ENCODE data around the gene PGC.

Gene PGC

DNA sequence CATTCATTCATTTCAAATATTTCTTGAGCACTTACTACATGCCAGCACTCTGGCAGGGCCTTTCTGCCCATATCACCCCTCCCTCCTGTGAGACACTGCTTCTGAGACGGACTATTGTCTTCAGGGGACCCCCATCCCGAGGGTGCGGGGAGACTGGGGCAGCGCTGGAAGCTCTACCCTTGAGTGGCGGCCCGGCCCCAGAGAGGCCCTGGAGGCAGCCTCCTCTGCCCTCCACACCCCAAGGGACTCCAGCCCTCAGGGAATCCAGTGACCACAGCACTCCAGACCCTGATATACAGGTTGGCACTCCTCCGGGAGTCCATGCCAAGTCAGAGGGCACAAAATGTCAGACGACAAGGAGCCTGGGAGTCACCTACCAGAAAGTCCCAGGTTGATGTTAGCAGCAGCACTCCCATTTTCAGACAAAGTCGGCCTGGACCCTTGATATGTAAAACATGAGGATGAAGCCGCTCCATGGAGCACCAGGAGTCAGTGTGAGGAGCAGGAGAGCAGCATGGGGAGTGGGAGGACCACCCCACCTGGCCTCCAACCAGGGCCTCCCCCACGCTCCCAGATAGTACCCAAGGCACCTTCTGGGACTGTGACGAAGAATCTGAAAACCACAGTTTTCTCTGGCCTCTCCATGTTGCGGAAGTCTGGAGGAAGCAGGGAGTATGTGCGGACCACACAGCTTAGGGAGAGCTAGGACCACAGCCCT lies 32.5 kb downstream of the PGC start:
- Histone ChIP-seq H3K4me1 (ENCODE audit: control insufficient read depth, low read depth, low read length) (no peaks in the 10 kb centered on the region), H3K4me3 (ENCODE audit: low read length) (no peak overlapping the region), H3K9ac (ENCODE audit: low read length) (no peak overlapping the region), H3K36me3 (ENCODE audit: control insufficient read depth, low read depth, low read length) (no peaks in the 10 kb centered on the region), H3K27ac (ENCODE audit: low read length) (no peak overlapping the region), H3K27me3 (ENCODE audit: control insufficient read depth, insufficient read depth, low read length) (no peaks in the 10 kb centered on the region), H3K9me3 (ENCODE audit: control insufficient read depth, low read depth, low read length) (no peaks in the 10 kb centered on the region)

DNA sequence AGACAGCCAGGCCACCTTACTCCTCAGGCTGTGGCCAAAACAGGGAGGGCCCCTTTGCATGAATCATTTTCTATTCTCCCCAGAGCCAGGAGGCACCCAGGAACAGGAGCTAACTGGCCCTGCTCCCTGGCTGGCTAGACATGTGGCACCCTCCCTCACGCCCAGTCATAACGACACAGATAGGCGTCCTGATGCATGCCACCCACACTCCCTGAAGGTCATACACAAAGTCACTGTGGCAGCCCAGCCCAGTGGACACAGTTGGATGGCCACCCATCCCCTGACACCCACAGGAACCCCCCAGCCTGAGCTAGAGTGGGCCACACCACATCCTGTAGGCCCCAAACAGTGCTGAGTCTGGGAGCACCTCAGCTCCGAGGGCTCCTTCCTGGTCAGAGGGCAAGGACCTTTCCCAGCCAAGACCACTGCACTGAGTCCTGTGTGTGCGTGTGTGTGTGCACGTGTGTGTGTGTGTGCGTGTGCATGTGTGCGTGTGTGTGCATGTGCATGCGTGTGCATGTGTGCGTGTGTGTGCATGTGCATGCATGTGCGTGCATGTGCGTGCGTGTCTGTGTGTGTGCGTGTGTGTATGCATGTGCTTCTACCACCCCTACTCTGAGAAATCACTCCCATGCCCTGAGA lies 33.4 kb downstream of the PGC start:
- no peaks in the 10 kb centered on the region for H3K4me1 ChIP-seq (ENCODE audit: control insufficient read depth, low read depth, low read length)
- no peaks in the 10 kb centered on the region for H3K36me3 ChIP-seq (ENCODE audit: control insufficient read depth, low read depth, low read length)
- no peak overlapping the region for H3K9ac ChIP-seq (ENCODE audit: low read length)
- H3K9me3 ChIP-seq (ENCODE audit: control insufficient read depth, low read depth, low read length) = no peaks in the 10 kb centered on the region
- no peak overlapping the region for H3K4me3 ChIP-seq (ENCODE audit: low read length)
- H3K27me3 ChIP-seq (ENCODE audit: control insufficient read depth, insufficient read depth, low read length) = no peaks in the 10 kb centered on the region
- no peak overlapping the region for H3K27ac ChIP-seq (ENCODE audit: low read length)

DNA sequence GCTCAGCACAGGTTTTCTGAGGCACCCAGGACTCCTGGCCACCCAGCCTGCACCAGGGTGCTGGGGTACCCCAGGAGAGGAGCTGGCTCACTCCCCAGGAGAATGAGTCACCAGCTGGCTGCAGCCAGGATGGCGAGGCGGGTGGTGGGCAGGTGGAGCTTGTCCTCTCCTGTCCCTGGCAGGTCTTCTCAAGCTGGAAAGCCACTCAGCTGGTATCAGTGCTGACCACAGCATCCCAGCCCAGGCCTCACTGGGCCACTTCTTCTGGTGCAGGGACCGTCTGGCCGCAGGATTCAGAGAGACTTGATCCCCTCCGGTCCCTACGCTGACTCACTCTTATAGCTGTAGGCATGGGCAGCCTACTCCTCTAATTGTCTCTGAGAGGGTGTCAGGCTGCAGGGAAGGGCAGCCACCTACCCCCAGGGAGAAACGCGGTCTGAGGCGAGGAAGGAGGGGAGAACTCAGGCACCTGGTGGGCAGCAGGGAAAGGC lies 34.0 kb downstream of the PGC start:
- Histone ChIP-seq H3K9ac (ENCODE audit: low read length) (no peak overlapping the region), H3K36me3 (ENCODE audit: control insufficient read depth, low read depth, low read length) (no peaks in the 10 kb centered on the region), H3K27me3 (ENCODE audit: control insufficient read depth, insufficient read depth, low read length) (no peaks in the 10 kb centered on the region), H3K27ac (ENCODE audit: low read length) (no peak overlapping the region), H3K4me3 (ENCODE audit: low read length) (no peak overlapping the region), H3K9me3 (ENCODE audit: control insufficient read depth, low read depth, low read length) (no peaks in the 10 kb centered on the region), H3K4me1 (ENCODE audit: control insufficient read depth, low read depth, low read length) (no peaks in the 10 kb centered on the region)

DNA sequence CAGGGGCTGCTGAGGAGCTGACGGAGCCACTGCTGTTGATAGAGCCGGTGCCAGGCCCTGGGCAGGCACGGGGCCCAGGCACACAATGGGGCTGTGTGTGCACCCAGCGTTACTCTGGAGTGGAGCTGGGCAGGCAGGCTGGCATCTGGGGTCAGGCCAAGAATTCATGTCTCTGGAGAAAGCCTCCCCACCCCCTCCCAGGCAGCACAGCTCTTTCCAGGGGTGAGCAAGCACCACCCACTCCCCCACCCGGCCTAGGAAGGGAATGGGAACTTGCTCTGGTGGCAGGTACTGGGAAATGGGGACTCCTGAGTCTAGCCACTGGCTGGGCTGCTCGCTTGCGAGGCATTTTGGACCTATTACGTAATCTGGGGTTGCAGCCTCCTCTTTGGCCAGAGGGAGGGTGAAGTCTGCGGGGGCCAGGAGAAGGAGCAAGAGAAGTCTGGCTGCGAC lies 34.5 kb downstream of the PGC start:
- no peaks in the 10 kb centered on the region for H3K36me3 ChIP-seq (ENCODE audit: control insufficient read depth, low read depth, low read length)
- no peak overlapping the region for H3K9ac ChIP-seq (ENCODE audit: low read length)
- H3K4me1 ChIP-seq (ENCODE audit: control insufficient read depth, low read depth, low read length) = no peaks in the 10 kb centered on the region
- H3K9me3 ChIP-seq (ENCODE audit: control insufficient read depth, low read depth, low read length) = no peaks in the 10 kb centered on the region
- H3K27me3 ChIP-seq (ENCODE audit: control insufficient read depth, insufficient read depth, low read length) = no peaks in the 10 kb centered on the region
- no peak overlapping the region for H3K27ac ChIP-seq (ENCODE audit: low read length)
- no peak overlapping the region for H3K4me3 ChIP-seq (ENCODE audit: low read length)

DNA sequence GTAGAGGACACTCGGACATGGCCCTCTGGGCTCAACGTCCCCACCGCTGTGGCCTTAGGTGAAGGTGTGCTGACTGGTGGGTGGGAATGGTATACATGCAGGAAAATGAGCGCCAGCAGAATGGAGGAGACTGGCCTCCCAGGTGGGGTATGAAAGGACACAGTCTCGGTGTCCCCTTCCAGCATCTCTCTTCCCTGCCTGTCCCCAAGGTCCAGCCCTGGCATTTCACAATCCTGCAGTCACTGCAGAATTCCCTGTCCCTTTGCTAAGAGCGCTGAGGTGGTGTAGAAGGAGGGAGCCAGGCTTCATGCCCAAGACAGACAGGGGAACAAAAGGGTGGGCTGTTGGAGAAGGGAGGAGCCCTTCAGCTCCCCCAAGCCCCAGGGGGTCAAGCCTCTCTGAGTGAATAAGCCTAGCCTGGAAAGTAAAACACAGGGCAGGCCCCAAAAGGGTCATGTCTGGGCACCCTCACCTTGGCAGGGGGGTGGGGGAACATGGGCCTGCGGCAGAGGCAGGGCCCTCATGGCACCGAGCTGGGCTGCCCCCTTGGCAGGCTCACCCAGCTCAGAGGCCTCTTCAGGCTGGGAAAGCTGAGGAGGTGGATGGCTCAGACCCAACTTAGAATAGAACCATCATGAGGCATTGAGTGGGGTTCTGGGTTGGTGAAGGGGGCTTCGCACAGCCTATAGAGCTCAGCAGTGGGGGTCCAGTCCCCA lies 35.7 kb downstream of the PGC start:
- no peak overlapping the region for H3K4me3 ChIP-seq (ENCODE audit: low read length)
- no peaks in the 10 kb centered on the region for H3K4me1 ChIP-seq (ENCODE audit: control insufficient read depth, low read depth, low read length)
- H3K27ac ChIP-seq (ENCODE audit: low read length) = no peak overlapping the region
- H3K9ac ChIP-seq (ENCODE audit: low read length) = no peak overlapping the region
- no peaks in the 10 kb centered on the region for H3K27me3 ChIP-seq (ENCODE audit: control insufficient read depth, insufficient read depth, low read length)
- no peaks in the 10 kb centered on the region for H3K9me3 ChIP-seq (ENCODE audit: control insufficient read depth, low read depth, low read length)
- H3K36me3 ChIP-seq (ENCODE audit: control insufficient read depth, low read depth, low read length) = no peaks in the 10 kb centered on the region

DNA sequence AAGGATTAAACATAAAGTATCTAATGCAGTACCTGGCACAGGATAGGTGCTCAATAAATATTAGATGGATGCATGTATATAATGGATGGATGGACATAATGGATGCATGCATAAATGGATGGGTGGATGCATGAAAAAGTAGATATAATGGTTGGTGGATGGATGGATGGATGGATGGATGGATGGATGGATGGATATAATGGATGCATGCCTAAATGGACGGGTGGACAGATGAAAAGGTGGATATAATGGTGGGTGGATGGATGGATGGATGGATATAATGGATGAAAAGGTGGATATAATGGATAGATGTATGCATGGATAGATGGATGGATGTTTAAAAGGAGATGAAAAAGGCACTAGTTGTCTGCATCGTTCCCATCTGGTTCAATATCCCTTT lies 37.8 kb downstream of the PGC start:
- H3K27ac ChIP-seq (ENCODE audit: low read length) = no peak overlapping the region
- no peaks in the 10 kb centered on the region for H3K4me1 ChIP-seq (ENCODE audit: control insufficient read depth, low read depth, low read length)
- no peaks in the 10 kb centered on the region for H3K36me3 ChIP-seq (ENCODE audit: control insufficient read depth, low read depth, low read length)
- H3K9ac ChIP-seq (ENCODE audit: low read length) = no peak overlapping the region
- no peak overlapping the region for H3K4me3 ChIP-seq (ENCODE audit: low read length)
- no peaks in the 10 kb centered on the region for H3K27me3 ChIP-seq (ENCODE audit: control insufficient read depth, insufficient read depth, low read length)
- H3K9me3 ChIP-seq (ENCODE audit: control insufficient read depth, low read depth, low read length) = no peaks in the 10 kb centered on the region

DNA sequence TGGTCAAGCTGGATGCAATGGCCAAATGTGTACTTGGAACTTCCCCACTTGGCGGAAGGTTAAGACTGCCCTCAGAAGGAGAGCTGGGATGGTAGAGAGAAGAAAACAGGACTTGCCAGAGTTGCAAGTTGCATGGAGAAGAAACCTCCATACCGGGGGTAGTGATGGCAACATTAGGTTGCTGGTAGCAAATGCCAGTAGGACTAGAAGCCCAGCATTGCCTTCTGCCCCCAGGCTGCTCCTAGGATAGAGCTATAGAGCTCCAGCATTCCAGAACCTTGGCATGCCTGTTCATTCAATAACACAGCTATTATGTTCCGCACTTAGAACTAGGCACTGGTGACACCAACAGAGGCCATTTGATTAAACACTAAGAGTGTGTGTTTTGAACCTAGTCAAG lies 38.3 kb downstream of the PGC start:
- no peaks in the 10 kb centered on the region for H3K27me3 ChIP-seq (ENCODE audit: control insufficient read depth, insufficient read depth, low read length)
- H3K27ac ChIP-seq (ENCODE audit: low read length) = no peak overlapping the region
- H3K9me3 ChIP-seq (ENCODE audit: control insufficient read depth, low read depth, low read length) = no peaks in the 10 kb centered on the region
- H3K9ac ChIP-seq (ENCODE audit: low read length) = no peak overlapping the region
- H3K36me3 ChIP-seq (ENCODE audit: control insufficient read depth, low read depth, low read length) = no peaks in the 10 kb centered on the region
- H3K4me1 ChIP-seq (ENCODE audit: control insufficient read depth, low read depth, low read length) = no peaks in the 10 kb centered on the region
- no peak overlapping the region for H3K4me3 ChIP-seq (ENCODE audit: low read length)

DNA sequence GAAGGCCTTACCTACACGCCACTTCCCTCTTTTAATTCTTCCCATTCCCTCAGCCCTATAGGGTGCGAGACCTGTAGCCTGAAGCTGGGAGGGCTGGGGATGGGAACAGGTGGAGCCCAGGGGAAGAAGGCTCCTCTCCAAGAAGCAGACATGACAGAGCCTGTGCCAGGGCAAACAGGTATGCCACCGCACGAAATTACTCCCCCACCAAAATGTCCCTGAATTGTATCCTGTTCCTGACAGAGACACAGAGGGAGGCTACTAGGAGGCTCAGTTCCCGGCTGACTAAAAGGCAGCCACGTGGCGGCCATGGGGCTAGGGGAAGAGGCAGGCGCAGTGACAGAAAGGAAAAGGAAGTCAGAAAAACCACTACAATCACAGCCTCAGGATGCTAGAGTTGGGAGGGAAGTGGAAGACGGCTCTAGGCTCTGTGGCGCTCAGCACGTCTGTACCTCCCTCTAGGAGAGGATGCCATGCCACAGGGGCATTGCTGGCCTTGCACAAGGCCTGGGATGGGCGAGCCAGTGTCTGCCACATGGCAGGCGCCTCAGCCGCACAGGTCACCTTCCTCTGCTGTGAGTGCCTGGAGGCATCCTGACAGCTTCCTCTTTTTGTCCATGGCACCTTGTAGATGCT lies 39.5 kb downstream of the PGC start:
- no peak overlapping the region for H3K27ac ChIP-seq (ENCODE audit: low read length)
- H3K4me1 ChIP-seq (ENCODE audit: control insufficient read depth, low read depth, low read length) = no peaks in the 10 kb centered on the region
- H3K36me3 ChIP-seq (ENCODE audit: control insufficient read depth, low read depth, low read length) = no peaks in the 10 kb centered on the region
- H3K4me3 ChIP-seq (ENCODE audit: low read length) = no peak overlapping the region
- H3K9me3 ChIP-seq (ENCODE audit: control insufficient read depth, low read depth, low read length) = no peaks in the 10 kb centered on the region
- no peaks in the 10 kb centered on the region for H3K27me3 ChIP-seq (ENCODE audit: control insufficient read depth, insufficient read depth, low read length)
- no peak overlapping the region for H3K9ac ChIP-seq (ENCODE audit: low read length)

DNA sequence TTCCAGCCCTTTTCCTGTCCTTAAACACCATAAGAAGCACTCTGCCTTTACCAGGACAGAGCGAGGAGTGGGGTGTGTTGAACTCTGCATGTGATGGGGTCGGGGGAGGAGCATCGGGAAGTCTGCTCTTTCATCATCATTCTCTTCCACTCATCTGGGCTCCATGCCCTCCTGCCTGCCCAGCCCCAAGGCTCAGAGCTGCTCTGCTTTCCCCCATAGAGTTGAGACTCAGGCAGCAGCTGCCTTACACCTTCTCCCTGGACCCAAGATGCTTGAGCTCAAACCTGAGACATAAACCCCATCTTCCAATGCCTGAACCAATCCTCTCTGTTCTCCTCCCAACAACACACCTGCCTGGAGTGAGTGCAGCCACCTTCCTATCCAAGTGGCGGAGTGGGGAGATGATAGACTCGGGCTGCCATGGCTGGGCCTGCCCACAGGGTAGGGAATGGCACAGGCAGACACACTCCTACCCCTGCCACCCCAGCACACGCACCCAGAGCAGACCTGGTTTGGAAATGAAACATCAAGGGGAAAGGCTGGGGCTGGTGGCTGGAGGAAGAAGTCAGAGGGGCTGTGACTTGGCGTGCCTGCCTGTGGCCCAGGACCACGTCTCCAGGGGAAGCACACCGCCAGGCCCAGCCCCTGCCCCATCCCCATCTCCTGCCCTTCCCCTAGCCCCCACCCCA lies 40.2 kb downstream of the PGC start:
- Histone ChIP-seq H3K9me3 (ENCODE audit: control insufficient read depth, low read depth, low read length) (no peaks in the 10 kb centered on the region), H3K9ac (ENCODE audit: low read length) (no peak overlapping the region), H3K36me3 (ENCODE audit: control insufficient read depth, low read depth, low read length) (no peaks in the 10 kb centered on the region), H3K27ac (ENCODE audit: low read length) (no peak overlapping the region), H3K27me3 (ENCODE audit: control insufficient read depth, insufficient read depth, low read length) (no peaks in the 10 kb centered on the region), H3K4me1 (ENCODE audit: control insufficient read depth, low read depth, low read length) (no peaks in the 10 kb centered on the region), H3K4me3 (ENCODE audit: low read length) (no peak overlapping the region)

DNA sequence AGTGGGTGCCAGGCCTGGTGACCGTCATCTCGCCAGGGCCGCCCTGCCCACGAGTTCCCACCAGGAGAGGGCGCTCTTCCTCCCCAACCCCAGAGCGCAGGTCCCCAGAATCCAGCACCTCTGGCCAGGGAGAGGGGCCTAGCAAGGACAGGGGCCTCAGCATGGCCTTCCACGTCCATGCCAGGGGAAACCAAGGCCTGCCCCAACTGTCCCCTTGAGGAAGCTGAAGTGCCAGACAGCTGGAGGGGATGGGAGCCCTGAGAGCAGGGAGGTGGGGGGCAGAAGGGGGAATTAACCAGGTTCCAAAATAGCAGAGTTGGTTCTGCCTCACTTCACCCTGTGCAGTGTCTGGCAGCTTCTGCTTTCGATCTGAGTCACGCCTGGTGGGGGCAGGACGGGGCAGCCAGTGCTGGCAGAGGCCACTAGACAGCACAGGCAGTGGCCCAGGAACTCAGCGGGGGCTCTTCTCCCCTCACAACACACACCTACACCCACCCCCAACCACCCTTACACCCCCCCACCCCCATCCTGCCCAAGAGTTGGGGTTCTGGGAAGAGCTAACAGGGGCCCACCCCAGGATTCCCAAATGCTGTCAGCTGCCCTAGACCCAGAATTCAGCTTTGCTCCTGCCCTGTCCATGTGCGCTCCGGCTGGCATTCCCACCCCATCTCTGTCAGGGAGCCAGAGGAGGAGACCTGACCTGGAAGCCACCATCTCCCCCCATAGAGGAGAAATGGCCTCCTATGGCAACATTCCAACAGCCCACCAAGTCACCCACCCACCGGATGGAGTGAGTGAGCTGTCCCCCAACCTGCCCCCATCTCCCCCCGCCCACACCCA lies 41.0 kb downstream of the PGC start:
- Histone ChIP-seq H3K9ac (ENCODE audit: low read length) (no peak overlapping the region), H3K4me3 (ENCODE audit: low read length) (no peak overlapping the region), H3K9me3 (ENCODE audit: control insufficient read depth, low read depth, low read length) (no peaks in the 10 kb centered on the region), H3K27ac (ENCODE audit: low read length) (no peak overlapping the region), H3K27me3 (ENCODE audit: control insufficient read depth, insufficient read depth, low read length) (no peaks in the 10 kb centered on the region), H3K36me3 (ENCODE audit: control insufficient read depth, low read depth, low read length) (no peaks in the 10 kb centered on the region), H3K4me1 (ENCODE audit: control insufficient read depth, low read depth, low read length) (no peaks in the 10 kb centered on the region)
